Measurements from ENCODE around the gene PHGDH.

GRCh38 chr1:119680723-119681122 is 31.0 kb upstream of the PHGDH start:
- TF ChIP-seq CTCF (IDR thresholded peaks at IDR 0.05; ENCODE audit: low read length) (no peak), EZH2 (IDR thresholded peaks at IDR 0.05; ENCODE audit: borderline replicate concordance, low read length) (no peak)

Data from OCI-LY1 (cell line).